Transverse colon (tissue), 4 donors: ENCODE results near the gene DKK3. TPM values are rescaled to one million over a fixed set of nuclear protein-coding genes. Genes with fewer than 3 reads are reported as not detected.
A peak's percentile ranks its signal among the peaks of the same experiment; 100 is the strongest.

ENCODE experiments used
- DNase-seq: peaks from one replicate; pipeline ENCODE4 v3.0.0-alpha.2; 2019
- H3K27ac ChIP-seq, 4 donors: fragments of 200-600 bp; sonication (generic); 2 replicates each; pipeline ENCODE4 v1.5.1; 2016 to 2018; ENCODE audit warnings: inconsistent platforms in 4 of 4
- H3K27me3 ChIP-seq: fragments of 200-600 bp; sonication (generic); 2 replicates; pipeline ENCODE4 v1.5.1; 2017; ENCODE audit warnings: inconsistent platforms
- H3K36me3 ChIP-seq, 4 donors: fragments of 200-600 bp; sonication (generic); 2 replicates each; pipeline ENCODE4 v1.5.1; 2017 to 2019; ENCODE audit warnings: inconsistent platforms in 4 of 4
- H3K4me1 ChIP-seq, 4 donors: fragments of 200-600 bp; sonication (generic); 2 replicates each; pipeline ENCODE4 v1.5.1; 2017 to 2020; ENCODE audit warnings: inconsistent platforms in 4 of 4
- H3K4me3 ChIP-seq, 4 donors: fragments of 200-600 bp; sonication (generic); 1 replicate in 1 of 4; 2 replicates in 3 of 4; pipeline versions ENCODE4 v1.5.1 to v1.6.1; 2017 to 2019; ENCODE audit warnings: inconsistent platforms in 4 of 4
- H3K9me3 ChIP-seq, 2 donors: fragments of 200-600 bp; sonication (generic); 2 replicates each; pipeline ENCODE4 v1.5.1; 2017 to 2019; ENCODE audit warnings: inconsistent platforms in 2 of 2
- EP300 ChIP-seq: sonication (generic); formaldehyde crosslinking; IDR thresholded peaks from one replicate; pipeline ENCODE4 v1.6.1; 2017; ENCODE audit warnings: antibody characterized with exemption, low read depth
- POLR2A ChIP-seq: fragments of 450-650 bp; IDR thresholded peaks from one replicate; pipeline ENCODE4 v1.6.1; 2016; ENCODE audit warnings: antibody characterized with exemption, mild to moderate bottlenecking, moderate library complexity
- POLR2AphosphoS5 ChIP-seq, 3 donors: sonication (generic); formaldehyde crosslinking; IDR thresholded peaks; one replicate each; pipeline ENCODE4 v1.6.1; 2016; ENCODE audit warnings: antibody characterized with exemption in 3 of 3
- WGBS, 2 donors: methylation state at CpG; one replicate each; pipeline ENCODE4 v1.1.5; 2018; ENCODE audit warnings: low coverage in 1 of 2; 5-methylcytosine and 5-hydroxymethylcytosine counted together
- in situ Hi-C, 4 donors: fragments of 200-750 bp; cut with MboI; loops; one replicate each; pipeline versions ENCODE4 v1.15.0 to v1.15.1; 2017; ENCODE audit warnings: low sequenced_read_pairs in 3 of 4, low pct_ligation_motif_present in 1 of 4, low pct_unique_long_range_greater_than_20kb in 1 of 4
- intact Hi-C: fragments of 100-400 bp; cut with DNase I; formaldehyde crosslinking; loops from one replicate; pipeline ENCODE4 v1.15.1; 2023; ENCODE audit warnings: low total_unique reads
- total RNA-seq, 4 donors: library from RNA; depleted of rRNA; stranded (reverse); fragments of >200 nt; gene quantifications; one replicate each; pipeline ENCODE4 v1.1.0, GENCODE V29; 2016
- TF ChIP-seq, protein P1 (sequence below), 5 experiments: fragments of 200-600 bp in 3 of 5; fragments of 450-650 bp in 2 of 5; sonication (generic) in 3 of 5; IDR thresholded peaks; 1 replicate in 2 of 5; 2 replicates in 3 of 5; pipeline ENCODE4 v1.5.1; 2016 to 2017; ENCODE audit warnings: antibody characterized with exemption in 5 of 5, inconsistent platforms in 3 of 5, mild to moderate bottlenecking in 2 of 5, moderate library complexity in 1 of 5

DKK3 gene
- total RNA-seq, 4 donors from 2014 or later = 27.2 to 181 (median 40.1) TPM

DNA sequence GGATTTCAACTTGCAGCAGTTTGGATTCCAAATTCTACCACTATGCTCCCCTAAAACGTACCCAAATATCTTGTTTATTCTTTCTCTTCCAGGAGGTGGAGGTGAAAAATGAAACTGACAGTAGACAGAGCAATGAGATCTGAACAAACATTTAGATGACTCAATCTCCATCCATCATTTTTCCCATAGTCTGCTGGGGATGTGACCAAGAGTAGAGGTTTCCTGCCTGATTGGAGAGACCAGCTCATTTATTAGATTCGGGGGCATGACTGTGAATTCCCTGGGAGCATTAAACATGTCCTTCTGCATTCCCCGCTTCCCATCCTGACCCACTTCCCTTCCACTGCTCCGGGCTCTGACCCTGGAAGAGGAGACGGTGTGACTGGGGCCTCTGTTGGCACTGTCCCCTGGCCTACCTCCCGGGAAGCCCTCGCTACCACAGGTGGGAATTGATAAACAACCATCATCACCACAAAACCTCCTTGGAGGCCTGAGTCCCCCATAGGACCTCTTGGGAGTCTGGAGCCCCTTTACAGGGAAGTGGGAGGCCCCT, 20.3 kb downstream of the DKK3 start:
- DNase-seq = no peak
- intact Hi-C loops (no loop called here), in situ Hi-C loops (no loop called here)
- TF ChIP-seq EP300 (no peak), POLR2AphosphoS5 (IDR thresholded peaks at IDR 0.05) (no peak), POLR2A (no peak)
- TF ChIP-seq, protein P1, sequence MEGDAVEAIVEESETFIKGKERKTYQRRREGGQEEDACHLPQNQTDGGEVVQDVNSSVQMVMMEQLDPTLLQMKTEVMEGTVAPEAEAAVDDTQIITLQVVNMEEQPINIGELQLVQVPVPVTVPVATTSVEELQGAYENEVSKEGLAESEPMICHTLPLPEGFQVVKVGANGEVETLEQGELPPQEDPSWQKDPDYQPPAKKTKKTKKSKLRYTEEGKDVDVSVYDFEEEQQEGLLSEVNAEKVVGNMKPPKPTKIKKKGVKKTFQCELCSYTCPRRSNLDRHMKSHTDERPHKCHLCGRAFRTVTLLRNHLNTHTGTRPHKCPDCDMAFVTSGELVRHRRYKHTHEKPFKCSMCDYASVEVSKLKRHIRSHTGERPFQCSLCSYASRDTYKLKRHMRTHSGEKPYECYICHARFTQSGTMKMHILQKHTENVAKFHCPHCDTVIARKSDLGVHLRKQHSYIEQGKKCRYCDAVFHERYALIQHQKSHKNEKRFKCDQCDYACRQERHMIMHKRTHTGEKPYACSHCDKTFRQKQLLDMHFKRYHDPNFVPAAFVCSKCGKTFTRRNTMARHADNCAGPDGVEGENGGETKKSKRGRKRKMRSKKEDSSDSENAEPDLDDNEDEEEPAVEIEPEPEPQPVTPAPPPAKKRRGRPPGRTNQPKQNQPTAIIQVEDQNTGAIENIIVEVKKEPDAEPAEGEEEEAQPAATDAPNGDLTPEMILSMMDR (IDR thresholded peaks at IDR 0.05) = no peak
- Histone ChIP-seq H3K27ac (peak overlapping the region in 3 of 4 donors; percentile 14 to 57 (median 45)), H3K4me3 (no peak overlapping the region), H3K4me1 (peaks cover 3 to 6% (median 4%) of the 10 kb centered on the region in 4 donors), H3K9me3 (no peaks in the 10 kb centered on the region), H3K27me3 (no peaks in the 10 kb centered on the region), H3K36me3 (no peaks in the 10 kb centered on the region)
- WGBS, 2 donors = 65 to 81% methylated on average over 3 to 7 of the region's 7 CpGs

DNA sequence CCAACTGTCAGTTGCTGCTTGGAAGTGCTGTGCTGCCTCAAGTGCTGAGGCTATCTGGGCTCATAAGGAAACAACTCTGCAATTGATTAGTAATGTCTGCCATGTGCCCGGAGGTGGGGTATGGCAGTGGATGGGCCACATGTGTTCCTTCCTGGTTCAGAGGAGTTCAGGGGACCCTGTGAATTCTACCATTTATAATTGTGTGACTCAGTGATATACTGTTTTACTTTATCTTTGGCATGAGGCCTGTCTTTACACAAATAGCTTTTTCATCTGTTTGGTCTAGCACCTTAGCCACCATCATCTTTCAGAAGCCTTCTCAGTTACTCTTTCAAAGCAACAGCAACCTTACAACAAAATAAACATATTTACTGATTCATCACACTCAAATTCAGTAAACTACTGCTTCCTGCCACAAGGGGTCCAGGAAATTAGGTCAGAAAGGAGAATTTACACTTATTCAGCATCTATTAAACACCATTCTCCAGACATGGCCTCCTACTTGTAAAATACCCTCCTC, 20.9 kb downstream of the DKK3 start:
- Histone ChIP-seq H3K27me3 (no peaks in the 10 kb centered on the region), H3K27ac (peak overlapping the region in 3 of 4 donors; percentile 14 to 57 (median 45)), H3K4me1 (peaks cover 3 to 6% (median 4%) of the 10 kb centered on the region in 4 donors), H3K9me3 (no peaks in the 10 kb centered on the region), H3K36me3 (no peaks in the 10 kb centered on the region), H3K4me3 (no peak overlapping the region)
- in situ Hi-C loops (no loop called here), intact Hi-C loops (no loop called here)
- TF ChIP-seq EP300 (no peak), POLR2AphosphoS5 (IDR thresholded peaks at IDR 0.05) (no peak)
- TF ChIP-seq, protein P1 (IDR thresholded peaks at IDR 0.05) = peak in 2 of 5 experiments; percentile 19 to 29
- WGBS, 2 donors = 63% methylated on average over 1 of the region's 1 CpG; no CpG with 5 or more reads in 1 of the 2 donors
- DNase-seq = no peak

DNA sequence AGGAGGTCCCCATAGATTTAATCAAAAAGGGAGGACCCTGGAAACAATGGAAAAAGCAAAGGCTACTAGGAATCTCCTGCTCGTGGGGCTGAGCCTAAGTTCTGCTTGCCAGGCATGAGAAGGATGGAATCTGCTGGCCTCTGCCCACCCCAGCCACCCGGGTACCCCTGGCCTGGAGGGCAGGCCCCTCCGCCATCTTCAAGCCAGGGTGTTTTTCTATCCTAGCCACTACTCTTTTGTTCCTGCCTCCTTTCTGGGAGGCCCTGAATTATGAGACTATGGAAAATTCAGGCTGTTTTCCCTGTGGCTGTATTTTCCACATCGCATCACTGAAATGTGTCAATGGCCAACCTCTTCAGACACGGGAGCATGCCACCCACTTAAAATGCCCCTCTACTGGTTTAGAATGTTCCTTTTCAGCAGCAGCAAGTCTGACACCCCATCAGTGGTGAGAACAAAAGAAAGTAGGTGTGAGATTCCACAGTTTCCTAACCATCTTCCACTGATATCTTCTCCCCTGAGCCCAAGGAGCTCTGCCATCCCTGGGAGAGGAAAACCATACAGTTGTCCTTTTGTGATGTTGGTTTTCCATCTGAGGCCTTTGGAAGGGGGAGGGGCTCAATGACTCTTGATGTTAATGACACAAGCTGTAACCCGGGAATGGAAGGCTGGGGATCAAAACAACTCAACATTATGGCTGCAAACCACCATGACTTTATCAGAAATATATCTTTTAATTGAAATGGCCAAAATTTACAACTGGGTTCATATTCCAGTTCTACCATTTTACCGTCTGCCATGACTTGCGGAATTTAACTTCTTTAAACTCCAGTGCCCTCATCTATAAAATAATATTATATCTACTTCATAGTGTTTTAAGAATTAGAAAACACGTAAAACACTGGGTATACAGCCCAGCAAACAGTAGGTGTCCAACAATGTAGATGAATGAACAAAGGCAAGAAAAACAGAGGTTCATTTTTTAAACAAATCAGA, 22.2 kb downstream of the DKK3 start:
- no peak for DNase-seq
- in situ Hi-C loops = no loop called here
- 86 to 92% methylated on average over 7 to 9 of the region's 9 CpGs for WGBS, 2 donors
- Histone ChIP-seq H3K36me3 (no peaks in the 10 kb centered on the region), H3K9me3 (no peaks in the 10 kb centered on the region), H3K27ac (no peak overlapping the region), H3K27me3 (no peaks in the 10 kb centered on the region), H3K4me3 (no peak overlapping the region), H3K4me1 (peaks cover 3 to 6% (median 4%) of the 10 kb centered on the region in 4 donors)
- intact Hi-C loops = no loop called here
- no peak for TF ChIP-seq POLR2AphosphoS5 (IDR thresholded peaks at IDR 0.05)
- TF ChIP-seq EP300 = no peak
- TF ChIP-seq, protein P1 (IDR thresholded peaks at IDR 0.05) = no peak
- no peak for TF ChIP-seq POLR2A
